HG03064 (cell line): ENCODE data around the gene PCSK7.

Experiments
- ATAC-seq: cut with Tn5 transposase; IDR thresholded peaks from one replicate; pipeline ENCODE4 v1.9.1; 2021; ENCODE audit warnings: low read depth; ENCODE audit not compliant: unreplicated experiment

Gene PCSK7

DNA sequence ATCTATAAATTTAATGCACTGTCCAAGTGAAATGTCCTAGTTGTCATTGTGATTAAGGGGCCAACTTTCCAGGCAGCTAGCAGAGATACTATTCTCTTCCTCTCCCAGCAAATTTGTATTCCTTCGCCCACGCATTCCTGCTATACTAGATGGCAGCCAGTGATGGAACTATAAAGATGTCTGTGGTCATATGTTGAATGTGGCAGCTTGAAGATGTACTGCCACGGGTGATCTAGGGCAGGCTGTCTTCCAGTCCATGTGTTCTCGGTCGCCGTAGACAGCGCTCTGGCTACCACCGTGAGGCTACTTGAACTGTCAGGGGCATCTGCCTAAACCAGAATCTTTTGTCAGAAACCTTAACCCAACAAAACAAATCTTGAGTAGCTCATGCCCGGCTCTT is 61.7 kb downstream of the PCSK7 start:
- ATAC-seq = no peak

DNA sequence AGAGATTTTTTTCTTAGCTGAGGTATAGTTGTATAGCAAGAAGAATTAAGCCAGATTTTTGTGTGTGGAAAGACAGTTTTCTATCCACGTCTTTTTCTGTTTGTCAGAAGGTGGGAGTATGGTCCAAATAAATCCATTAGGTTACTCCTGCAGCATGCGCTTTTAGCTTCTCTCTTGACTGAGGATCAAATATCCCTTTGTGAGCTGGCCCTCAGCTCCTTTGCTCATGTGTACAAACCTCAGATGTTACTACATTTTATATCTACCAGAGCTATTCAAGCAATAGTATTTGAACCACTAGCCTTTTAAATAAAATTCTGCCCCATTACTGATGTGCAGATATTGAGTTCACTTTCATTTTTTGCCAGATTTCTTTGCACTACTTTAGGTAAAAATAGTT is 62.1 kb downstream of the PCSK7 start:
- ATAC-seq = no peak

DNA sequence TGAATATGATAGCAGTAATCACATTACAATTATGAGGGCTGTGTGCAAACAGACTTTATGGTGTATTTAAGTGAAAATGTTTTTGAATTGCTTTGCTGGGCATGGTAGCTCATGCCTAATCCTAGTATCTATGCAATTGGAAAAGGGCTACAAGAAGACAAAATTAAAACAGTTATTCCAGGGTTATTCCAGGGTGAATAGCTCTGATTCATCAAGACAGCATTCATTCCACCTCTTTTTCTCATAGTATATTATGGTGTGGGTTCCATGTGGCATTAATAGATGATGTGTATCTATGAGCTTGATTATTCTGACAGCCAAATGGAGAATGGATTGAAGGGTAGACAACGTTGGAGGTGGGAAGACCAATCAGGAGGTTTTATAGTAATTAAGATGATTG is 65.4 kb downstream of the PCSK7 start:
- ATAC-seq = no peak

DNA sequence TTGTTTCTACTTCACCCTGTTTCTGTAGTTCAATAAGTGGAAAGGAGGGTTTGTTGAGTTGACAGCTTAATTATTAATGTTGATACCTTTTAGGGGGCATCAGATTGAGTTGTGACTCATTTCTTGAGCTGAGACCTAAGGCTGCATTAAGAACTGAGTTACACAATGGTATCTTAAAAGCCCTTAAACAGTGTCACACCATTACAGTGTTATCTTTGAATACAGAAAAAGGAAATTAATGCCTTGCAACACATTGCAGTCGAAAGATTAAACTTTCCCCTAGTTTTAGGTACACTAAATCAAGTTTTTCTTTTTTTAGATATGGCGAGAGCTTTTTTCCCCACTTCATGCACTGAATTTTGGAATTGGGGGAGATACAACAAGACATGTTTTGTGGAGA is 71.0 kb downstream of the PCSK7 start:
- ATAC-seq = no peak

DNA sequence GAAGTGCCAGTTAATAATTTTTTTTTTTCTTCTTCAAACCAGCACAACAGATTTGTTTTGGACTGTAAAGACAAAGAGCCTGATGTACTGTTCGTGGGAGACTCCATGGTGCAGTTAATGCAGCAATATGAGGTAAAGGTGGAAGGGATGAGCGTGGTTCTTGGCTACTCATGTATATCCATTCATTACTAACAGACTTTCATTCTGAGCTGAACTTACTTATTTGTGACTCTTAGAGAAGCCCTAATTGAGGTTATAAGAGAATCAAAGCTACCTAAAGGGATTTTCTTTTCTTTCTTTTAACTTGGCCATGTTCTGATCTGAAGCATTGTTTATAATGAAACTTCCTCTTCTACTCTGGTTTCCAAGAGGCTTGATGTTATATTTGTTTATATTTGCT is 72.0 kb downstream of the PCSK7 start:
- no peak for ATAC-seq

DNA sequence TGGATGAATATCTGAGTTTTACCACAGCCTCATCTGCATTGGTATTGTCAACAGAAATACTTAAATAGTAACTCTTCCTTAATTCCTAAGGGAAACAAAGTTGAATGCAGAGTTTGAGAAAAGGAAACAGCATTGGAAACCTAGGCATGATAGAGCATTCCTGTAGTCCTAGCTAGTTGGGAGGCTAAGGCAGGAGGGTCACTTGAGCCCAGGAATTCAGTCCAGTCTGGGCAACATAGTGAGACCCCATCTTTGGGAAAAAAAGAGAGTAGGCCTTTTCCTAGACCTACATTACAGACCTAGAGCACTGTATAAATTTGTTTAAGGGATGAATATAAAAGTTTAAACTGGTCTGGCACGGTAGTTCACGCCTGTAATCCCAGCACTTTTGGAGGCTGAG is 74.4 kb downstream of the PCSK7 start:
- ATAC-seq = no peak

DNA sequence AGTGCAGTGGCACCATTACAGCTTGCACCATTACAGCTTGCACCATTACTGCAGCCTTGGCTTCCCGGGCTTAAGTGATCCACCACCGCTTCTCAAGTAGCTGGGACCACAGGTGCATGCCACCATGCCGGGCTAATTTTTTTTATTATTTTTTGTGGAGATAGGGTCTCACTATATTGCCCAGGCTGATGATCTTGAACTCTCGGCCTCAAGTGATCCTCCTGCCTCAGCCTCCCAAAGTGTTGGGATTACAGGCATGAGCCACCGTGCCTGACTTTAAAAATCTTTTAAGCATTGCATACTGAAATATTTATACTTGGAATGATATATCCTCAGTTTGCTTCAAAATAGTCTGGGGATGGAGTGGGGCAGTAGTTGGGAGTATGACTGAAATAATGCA is 77.4 kb downstream of the PCSK7 start:
- ATAC-seq = no peak
